GM12801 (cell line): ENCODE measurements around the gene CTNNAL1.

Experiments used
- TF ChIP-seq, protein P1 (sequence below): IDR thresholded peaks from one replicate; pipeline ENCODE4 v1.5.1; 2011; ENCODE audit warnings: control low read depth; ENCODE audit not compliant: insufficient read length; ENCODE audit errors: extremely low read depth

Gene CTNNAL1

DNA sequence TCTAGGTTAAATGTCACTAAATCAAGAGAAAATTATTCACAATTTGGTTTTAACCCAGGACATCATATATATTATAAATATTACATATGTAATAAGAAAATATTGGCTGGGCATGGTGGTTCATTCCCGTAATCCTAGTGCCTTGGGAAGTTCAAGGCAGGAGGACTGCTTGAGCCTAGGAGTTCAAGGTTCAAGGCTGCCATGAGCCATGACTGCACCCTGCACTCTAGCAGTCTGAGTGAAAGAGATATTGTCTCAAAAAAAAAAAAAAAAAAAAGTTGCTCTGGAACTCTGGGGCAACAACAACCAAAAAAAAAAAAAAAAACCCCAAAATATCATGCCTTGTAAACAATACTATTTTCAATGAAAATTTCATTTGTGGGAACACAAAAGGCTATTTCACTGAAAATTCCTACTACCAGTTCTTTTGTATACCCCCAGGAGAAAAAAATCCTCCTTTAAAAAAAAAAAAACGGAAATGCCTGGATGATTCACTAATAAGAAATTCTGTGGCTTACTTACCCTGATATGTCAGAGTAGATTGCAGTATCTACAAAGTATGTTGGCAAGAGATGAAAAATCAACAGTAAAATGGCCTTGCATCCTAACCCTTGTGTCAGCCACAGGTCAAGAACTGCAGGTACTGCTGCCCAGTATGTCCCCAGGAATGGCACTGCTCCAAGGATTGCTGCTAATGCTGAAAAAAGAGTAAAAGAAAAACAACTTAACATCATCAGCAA lies 22.6 kb upstream of the CTNNAL1 start:
- TF ChIP-seq, protein P1, sequence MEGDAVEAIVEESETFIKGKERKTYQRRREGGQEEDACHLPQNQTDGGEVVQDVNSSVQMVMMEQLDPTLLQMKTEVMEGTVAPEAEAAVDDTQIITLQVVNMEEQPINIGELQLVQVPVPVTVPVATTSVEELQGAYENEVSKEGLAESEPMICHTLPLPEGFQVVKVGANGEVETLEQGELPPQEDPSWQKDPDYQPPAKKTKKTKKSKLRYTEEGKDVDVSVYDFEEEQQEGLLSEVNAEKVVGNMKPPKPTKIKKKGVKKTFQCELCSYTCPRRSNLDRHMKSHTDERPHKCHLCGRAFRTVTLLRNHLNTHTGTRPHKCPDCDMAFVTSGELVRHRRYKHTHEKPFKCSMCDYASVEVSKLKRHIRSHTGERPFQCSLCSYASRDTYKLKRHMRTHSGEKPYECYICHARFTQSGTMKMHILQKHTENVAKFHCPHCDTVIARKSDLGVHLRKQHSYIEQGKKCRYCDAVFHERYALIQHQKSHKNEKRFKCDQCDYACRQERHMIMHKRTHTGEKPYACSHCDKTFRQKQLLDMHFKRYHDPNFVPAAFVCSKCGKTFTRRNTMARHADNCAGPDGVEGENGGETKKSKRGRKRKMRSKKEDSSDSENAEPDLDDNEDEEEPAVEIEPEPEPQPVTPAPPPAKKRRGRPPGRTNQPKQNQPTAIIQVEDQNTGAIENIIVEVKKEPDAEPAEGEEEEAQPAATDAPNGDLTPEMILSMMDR, result no peak

DNA sequence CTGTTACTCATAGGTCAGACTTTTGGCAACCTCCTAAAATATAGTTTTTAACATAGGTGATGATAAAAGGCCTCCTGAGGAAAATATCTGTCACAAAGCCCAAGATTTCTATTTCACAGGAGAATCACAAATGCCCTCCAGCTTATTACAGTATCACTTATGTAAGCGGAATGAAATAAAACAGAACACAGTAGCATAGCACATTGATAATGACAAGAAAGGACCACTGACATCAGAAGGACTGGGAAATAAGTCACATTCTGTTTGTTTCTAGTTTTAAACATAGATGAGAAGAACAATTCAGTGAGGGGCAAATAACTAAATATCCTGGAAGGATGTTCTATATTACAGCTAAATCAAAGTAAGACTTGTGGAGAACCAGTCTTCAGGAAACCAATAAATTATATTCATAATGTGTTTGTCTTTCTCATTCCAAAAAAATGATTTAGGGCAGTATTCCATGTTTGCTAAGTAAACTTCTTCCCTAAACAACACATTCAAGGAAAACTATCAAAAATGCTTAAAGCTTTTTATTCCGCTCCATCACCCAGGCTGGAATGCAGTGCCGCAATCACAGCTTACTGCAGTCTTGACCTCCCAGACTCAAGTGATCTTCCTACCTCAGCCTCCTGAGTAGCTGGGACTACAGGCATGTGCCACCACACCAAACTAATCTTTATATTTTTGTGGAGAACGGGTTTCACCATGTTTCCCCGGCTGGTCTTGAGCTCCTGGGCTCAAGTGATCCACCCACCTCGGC lies 20.8 kb upstream of the CTNNAL1 start:
- TF ChIP-seq, protein P1, result no peak

GRCh38 chr9:109031241-109031640 lies 17.9 kb upstream of the CTNNAL1 start:
- TF ChIP-seq, protein P1, result no peak

DNA sequence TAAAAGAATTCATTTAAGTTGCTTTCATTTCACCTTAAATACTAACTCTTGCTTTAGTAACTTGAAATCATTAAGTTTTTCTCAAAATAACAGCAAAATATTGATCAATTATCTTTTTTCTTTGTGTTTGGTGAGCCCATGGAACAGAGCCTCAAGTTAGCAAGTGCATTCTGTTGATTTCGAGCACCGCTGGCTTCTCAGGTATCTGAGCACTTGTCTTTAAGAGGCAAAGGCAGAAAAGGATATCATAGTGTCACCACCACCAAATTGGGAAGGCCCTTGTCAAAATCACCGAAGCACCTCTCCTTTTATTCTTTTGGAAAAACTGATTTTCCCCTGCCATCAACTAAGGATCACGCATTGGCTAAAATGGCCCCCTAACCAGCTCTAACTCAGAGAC lies 17.1 kb upstream of the CTNNAL1 start:
- TF ChIP-seq, protein P1, result no peak

DNA sequence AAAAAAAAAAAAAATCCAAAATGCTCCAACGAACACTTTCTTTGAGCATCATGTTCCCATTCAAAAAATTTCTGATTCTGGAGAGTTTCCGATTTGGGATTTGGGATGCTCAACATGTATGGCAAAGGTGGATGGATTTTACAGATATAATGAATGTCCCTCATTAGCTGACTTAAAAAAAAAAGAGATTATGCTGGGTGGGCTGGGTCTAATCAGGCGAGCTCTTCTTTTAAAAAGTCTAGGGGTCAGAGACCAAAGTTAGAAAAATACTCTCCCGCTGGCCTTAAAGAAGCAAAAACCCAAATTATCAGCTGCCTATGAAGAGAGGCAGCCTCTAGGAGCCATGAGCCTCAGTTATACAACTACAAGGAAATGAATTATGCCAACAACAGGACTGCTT lies 15.2 kb upstream of the CTNNAL1 start:
- TF ChIP-seq, protein P1, result no peak

DNA sequence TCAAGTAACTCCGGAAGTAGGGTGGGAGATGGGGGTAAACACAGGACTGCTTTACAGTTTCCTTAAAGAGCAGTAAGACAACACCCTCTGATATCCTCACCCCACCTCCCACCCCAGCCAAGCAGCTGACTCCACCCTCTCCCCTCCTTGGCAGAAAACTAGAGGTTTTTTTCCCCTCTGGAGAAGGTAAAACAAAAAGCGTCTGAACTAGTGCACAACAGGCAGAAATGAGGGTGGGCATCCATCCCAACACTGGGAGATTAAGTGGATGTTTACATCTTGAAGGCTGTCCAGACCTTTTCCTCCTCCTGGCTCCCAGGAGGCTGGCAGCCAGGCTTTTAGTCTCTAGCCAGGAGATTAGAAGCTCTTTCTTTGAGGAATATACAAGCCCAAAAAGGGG lies 13.9 kb upstream of the CTNNAL1 start:
- TF ChIP-seq, protein P1, result no peak

- TF ChIP-seq, protein P1, result no peak
These were observed 13.0 kb upstream of the CTNNAL1 start for GRCh38 chr9:109026306-109026705.
